GM23338 (cell line): ENCODE data around the gene GNAZ. TPM values are rescaled to one million over a fixed set of nuclear protein-coding genes. Genes with fewer than 3 reads are reported as not detected.

Experiments used
- ATAC-seq: fragments of 200-7000 bp; cut with Tn5 transposase; 3 replicates; pipeline ENCODE4 v1.9.1; 2020
- DNase-seq: peaks from one replicate; pipeline ENCODE4 v3.0.0-alpha.2; 2015; ENCODE audit warnings: low spot score
- H2AFZ ChIP-seq: fragments of 200-600 bp; sonication (generic); 2 replicates; pipeline ENCODE4 v1.8.0; 2016; ENCODE audit warnings: antibody characterized with exemption, mild to moderate bottlenecking, moderate library complexity
- H3F3A ChIP-seq: fragments of 200-600 bp; sonication (generic); replicated peaks from 2 replicates; pipeline ENCODE4 v1.8.0; 2017; ENCODE audit warnings: antibody characterized with exemption, mixed run types, low read depth
- H3K27ac ChIP-seq: fragments of 200-600 bp; sonication (generic); 2 replicates; pipeline ENCODE4 v1.6.1; 2016; ENCODE audit warnings: low read depth
- H3K27me3 ChIP-seq: fragments of 200-600 bp; sonication (generic); 2 replicates; pipeline ENCODE4 v1.8.0; 2016; ENCODE audit warnings: mild to moderate bottlenecking, mixed run types, moderate library complexity; ENCODE audit not compliant: insufficient read depth
- H3K36me3 ChIP-seq: fragments of 200-600 bp; sonication (generic); 2 replicates; pipeline ENCODE4 v1.8.0; 2016; ENCODE audit warnings: mild to moderate bottlenecking; ENCODE audit not compliant: insufficient read depth
- H3K4me1 ChIP-seq: fragments of 200-600 bp; sonication (generic); 2 replicates; pipeline ENCODE4 v1.8.0; 2016; ENCODE audit warnings: mild to moderate bottlenecking, moderate library complexity; ENCODE audit not compliant: insufficient read depth
- H3K4me2 ChIP-seq: fragments of 200-600 bp; sonication (generic); 2 replicates; pipeline ENCODE4 v1.7.1; 2017; ENCODE audit warnings: mixed run types
- H3K4me3 ChIP-seq: fragments of 200-600 bp; sonication (generic); 2 replicates; pipeline ENCODE4 v1.6.1; 2016; ENCODE audit warnings: mixed run types
- H3K79me2 ChIP-seq: fragments of 200-600 bp; sonication (generic); replicated peaks from 2 replicates; pipeline ENCODE4 v1.8.0; 2017; ENCODE audit warnings: mild to moderate bottlenecking; ENCODE audit not compliant: insufficient read depth
- H3K9me2 ChIP-seq: fragments of 200-600 bp; sonication (generic); 2 replicates; pipeline ENCODE4 v1.8.0; 2017; ENCODE audit not compliant: insufficient read depth
- H4K20me1 ChIP-seq: fragments of 200-600 bp; sonication (generic); replicated peaks from 2 replicates; pipeline ENCODE4 v1.8.0; 2017; ENCODE audit warnings: mild to moderate bottlenecking; ENCODE audit not compliant: insufficient read depth
- H3K27ac Mint-ChIP-seq: 2 replicates; pipeline ENCODE4 v1.8.0; 2020; ENCODE audit warnings: inconsistent platforms, mild to moderate bottlenecking, moderate library complexity, mixed read lengths
- H3K27me3 Mint-ChIP-seq: 3 replicates; pipeline ENCODE4 v1.8.0; 2022; ENCODE audit warnings: low read depth, mild to moderate bottlenecking, moderate library complexity, mixed read lengths, inconsistent platforms; ENCODE audit not compliant: insufficient read depth, poor library complexity
- H3K36me3 Mint-ChIP-seq: 3 replicates; pipeline ENCODE4 v1.8.0; 2021; ENCODE audit warnings: low read depth, mild to moderate bottlenecking, inconsistent platforms, moderate library complexity, mixed read lengths
- H3K4me1 Mint-ChIP-seq: 3 replicates; pipeline ENCODE4 v1.8.0; 2020; ENCODE audit warnings: mild to moderate bottlenecking, inconsistent platforms, mixed read lengths
- H3K4me3 Mint-ChIP-seq: 3 replicates; pipeline ENCODE4 v1.8.0; 2021; ENCODE audit warnings: moderate library complexity, mild to moderate bottlenecking, inconsistent platforms, mixed read lengths
- H3K9me3 Mint-ChIP-seq: 3 replicates; pipeline ENCODE4 v1.8.0; 2020; ENCODE audit warnings: moderate library complexity, mild to moderate bottlenecking, inconsistent platforms, mixed read lengths
- CREB1 ChIP-seq: fragments of 250-450 bp; sonication (Bioruptor Pico); IDR thresholded peaks from 2 replicates; pipeline ENCODE4 v1.5.0; 2020; ENCODE audit warnings: low read depth, mild to moderate bottlenecking, moderate library complexity
- CTCF ChIP-seq, 2 experiments: fragments of 200-600 bp in 1 of 2; sonication (generic) in 1 of 2; conservative IDR thresholded peaks; 2 replicates each; pipeline versions ENCODE4 v1.5.1 to v1.6.1; 2016 to 2017; ENCODE audit warnings: antibody characterized with exemption in 2 of 2, low read depth in 2 of 2, mild to moderate bottlenecking in 2 of 2, moderate library complexity in 1 of 2
- ETS1 ChIP-seq: IDR thresholded peaks from 2 replicates; pipeline ENCODE4 v1.6.1; 2016; ENCODE audit warnings: antibody characterized with exemption
- EZH2phosphoT487 ChIP-seq: fragments of 200-600 bp; sonication (generic); IDR thresholded peaks from one replicate; pipeline ENCODE4 v1.8.1; 2018; ENCODE audit warnings: antibody characterized with exemption; ENCODE audit not compliant: unreplicated experiment
- JUNB ChIP-seq: IDR thresholded peaks from one replicate; pipeline ENCODE4 v1.6.1; 2016; ENCODE audit warnings: antibody characterized with exemption; ENCODE audit not compliant: unreplicated experiment
- NANOG ChIP-seq: IDR thresholded peaks from 2 replicates; pipeline ENCODE4 v1.6.1; 2016; ENCODE audit warnings: antibody characterized with exemption, borderline replicate concordance
- STAT1 ChIP-seq: IDR thresholded peaks from one replicate; pipeline ENCODE4 v1.6.1; 2016; ENCODE audit warnings: antibody characterized with exemption; ENCODE audit not compliant: unreplicated experiment
- ZNF114 ChIP-seq: fragments of 250-450 bp; sonication (Bioruptor Pico); IDR thresholded peaks from 2 replicates; pipeline ENCODE4 v1.5.0; 2020; ENCODE audit warnings: mild to moderate bottlenecking, moderate library complexity
- ZNF331 ChIP-seq: fragments of 250-450 bp; sonication (Bioruptor Pico); IDR thresholded peaks from 2 replicates; pipeline ENCODE4 v1.5.0; 2020; ENCODE audit warnings: low read depth, mild to moderate bottlenecking, moderate library complexity
- polyA plus RNA-seq: library from polyadenylated mRNA; unstranded; fragments of >200 nt; fragmentation: Nextera tagmentation; extraction: Ambion mirVana; gene quantifications from 2 replicates; pipeline ENCODE4 v1.2.1, GENCODE V29; 2016
- total RNA-seq: library from RNA; depleted of rRNA; stranded (reverse); fragments of >200 nt; shearing (Covaris generic); gene quantifications from 2 replicates; pipeline ENCODE4 v1.2.3, GENCODE V29; 2014
- TF ChIP-seq, protein P1 (sequence below): fragments of 250-450 bp; sonication (Bioruptor Pico); IDR thresholded peaks from 2 replicates; pipeline ENCODE4 v1.5.0; 2020; ENCODE audit warnings: mild to moderate bottlenecking, moderate library complexity

Gene GNAZ
- total and polyA plus RNA-seq, 2 experiments from 2014 or later, result 2.9 to 11.1 TPM

DNA sequence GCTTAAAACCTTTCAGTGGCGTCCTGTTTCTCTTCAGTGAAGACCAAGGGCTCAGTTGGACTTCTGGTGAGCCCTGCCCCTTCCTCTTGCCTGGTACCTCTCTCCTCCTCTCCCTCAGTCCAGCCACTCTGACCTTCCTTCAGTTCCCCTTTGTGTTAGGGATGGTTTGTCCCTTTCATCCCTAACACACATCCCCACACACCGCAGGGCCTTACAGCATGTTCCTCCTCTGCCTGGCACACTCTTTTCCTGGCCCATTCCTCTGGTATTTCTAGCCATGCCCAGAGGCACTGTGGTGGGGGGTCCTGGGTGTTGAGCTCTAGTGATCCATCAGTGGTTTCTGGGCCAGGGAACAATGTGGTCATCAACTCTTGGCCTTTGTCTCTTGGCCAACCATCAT lies 21.4 kb downstream of the GNAZ start:
- no peak overlapping the region for H3K27ac ChIP-seq
- Mint-ChIP-seq H3K27ac (no peak overlapping the region), H3K9me3 (no peaks in the 10 kb centered on the region)

DNA sequence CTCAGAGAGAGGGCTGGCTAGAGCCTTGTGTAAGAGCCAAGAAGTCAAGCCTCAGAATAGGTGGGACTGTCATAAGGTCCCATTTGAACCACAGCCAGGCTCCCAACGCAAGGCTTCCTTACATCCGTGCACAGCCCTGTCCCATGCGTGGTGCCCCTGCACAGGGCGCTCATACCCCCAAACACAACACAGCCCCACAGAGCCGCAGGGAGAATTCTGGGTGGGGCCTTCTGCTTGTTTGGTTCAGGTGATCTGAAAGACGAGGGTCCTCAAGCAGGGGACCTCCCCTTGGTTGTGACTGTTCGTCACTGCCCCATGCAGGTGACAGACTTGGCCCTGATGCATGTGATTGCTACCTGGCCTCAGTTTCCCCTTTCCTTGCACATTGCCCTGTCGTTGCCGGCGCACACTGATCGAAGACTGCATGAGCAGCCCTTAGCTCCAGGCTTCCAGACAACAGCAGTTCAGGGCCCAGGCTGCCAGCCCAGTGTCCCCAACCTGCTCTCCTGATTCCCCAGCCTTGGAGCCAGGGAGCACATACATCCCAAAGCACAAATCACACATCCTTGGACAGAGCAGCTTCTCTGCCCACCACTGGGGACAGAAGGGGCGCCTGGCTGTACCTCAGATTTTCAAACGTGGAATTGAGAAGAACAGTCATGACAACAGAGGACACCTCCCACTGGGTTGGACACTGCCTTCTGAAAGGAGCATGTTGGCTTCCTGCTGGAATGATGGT lies 22.1 kb downstream of the GNAZ start:
- Histone ChIP-seq H3K27ac (no peak overlapping the region), H3K27me3 (no peaks in the 10 kb centered on the region), H3K4me1 (no peaks in the 10 kb centered on the region; the same call in 1 of the 2 replicates), H3K36me3 (no peaks in the 10 kb centered on the region), H3K79me2 (no peaks in the 10 kb centered on the region), H3K4me3 (no peak overlapping the region), H3F3A (no peaks in the 10 kb centered on the region), H2AFZ (no peak overlapping the region), H4K20me1 (no peaks in the 10 kb centered on the region; the same call in 1 of the 2 replicates), H3K9me2 (no peaks in the 10 kb centered on the region), H3K4me2 (no peak overlapping the region)
- TF ChIP-seq ZNF114 (CRISPR knock-in tag) (no peak), ZNF331 (CRISPR knock-in tag) (no peak), EZH2phosphoT487 (no peak), JUNB (no peak), ETS1 (no peak), CREB1 (CRISPR knock-in tag) (no peak), STAT1 (no peak)
- TF ChIP-seq, protein P1, sequence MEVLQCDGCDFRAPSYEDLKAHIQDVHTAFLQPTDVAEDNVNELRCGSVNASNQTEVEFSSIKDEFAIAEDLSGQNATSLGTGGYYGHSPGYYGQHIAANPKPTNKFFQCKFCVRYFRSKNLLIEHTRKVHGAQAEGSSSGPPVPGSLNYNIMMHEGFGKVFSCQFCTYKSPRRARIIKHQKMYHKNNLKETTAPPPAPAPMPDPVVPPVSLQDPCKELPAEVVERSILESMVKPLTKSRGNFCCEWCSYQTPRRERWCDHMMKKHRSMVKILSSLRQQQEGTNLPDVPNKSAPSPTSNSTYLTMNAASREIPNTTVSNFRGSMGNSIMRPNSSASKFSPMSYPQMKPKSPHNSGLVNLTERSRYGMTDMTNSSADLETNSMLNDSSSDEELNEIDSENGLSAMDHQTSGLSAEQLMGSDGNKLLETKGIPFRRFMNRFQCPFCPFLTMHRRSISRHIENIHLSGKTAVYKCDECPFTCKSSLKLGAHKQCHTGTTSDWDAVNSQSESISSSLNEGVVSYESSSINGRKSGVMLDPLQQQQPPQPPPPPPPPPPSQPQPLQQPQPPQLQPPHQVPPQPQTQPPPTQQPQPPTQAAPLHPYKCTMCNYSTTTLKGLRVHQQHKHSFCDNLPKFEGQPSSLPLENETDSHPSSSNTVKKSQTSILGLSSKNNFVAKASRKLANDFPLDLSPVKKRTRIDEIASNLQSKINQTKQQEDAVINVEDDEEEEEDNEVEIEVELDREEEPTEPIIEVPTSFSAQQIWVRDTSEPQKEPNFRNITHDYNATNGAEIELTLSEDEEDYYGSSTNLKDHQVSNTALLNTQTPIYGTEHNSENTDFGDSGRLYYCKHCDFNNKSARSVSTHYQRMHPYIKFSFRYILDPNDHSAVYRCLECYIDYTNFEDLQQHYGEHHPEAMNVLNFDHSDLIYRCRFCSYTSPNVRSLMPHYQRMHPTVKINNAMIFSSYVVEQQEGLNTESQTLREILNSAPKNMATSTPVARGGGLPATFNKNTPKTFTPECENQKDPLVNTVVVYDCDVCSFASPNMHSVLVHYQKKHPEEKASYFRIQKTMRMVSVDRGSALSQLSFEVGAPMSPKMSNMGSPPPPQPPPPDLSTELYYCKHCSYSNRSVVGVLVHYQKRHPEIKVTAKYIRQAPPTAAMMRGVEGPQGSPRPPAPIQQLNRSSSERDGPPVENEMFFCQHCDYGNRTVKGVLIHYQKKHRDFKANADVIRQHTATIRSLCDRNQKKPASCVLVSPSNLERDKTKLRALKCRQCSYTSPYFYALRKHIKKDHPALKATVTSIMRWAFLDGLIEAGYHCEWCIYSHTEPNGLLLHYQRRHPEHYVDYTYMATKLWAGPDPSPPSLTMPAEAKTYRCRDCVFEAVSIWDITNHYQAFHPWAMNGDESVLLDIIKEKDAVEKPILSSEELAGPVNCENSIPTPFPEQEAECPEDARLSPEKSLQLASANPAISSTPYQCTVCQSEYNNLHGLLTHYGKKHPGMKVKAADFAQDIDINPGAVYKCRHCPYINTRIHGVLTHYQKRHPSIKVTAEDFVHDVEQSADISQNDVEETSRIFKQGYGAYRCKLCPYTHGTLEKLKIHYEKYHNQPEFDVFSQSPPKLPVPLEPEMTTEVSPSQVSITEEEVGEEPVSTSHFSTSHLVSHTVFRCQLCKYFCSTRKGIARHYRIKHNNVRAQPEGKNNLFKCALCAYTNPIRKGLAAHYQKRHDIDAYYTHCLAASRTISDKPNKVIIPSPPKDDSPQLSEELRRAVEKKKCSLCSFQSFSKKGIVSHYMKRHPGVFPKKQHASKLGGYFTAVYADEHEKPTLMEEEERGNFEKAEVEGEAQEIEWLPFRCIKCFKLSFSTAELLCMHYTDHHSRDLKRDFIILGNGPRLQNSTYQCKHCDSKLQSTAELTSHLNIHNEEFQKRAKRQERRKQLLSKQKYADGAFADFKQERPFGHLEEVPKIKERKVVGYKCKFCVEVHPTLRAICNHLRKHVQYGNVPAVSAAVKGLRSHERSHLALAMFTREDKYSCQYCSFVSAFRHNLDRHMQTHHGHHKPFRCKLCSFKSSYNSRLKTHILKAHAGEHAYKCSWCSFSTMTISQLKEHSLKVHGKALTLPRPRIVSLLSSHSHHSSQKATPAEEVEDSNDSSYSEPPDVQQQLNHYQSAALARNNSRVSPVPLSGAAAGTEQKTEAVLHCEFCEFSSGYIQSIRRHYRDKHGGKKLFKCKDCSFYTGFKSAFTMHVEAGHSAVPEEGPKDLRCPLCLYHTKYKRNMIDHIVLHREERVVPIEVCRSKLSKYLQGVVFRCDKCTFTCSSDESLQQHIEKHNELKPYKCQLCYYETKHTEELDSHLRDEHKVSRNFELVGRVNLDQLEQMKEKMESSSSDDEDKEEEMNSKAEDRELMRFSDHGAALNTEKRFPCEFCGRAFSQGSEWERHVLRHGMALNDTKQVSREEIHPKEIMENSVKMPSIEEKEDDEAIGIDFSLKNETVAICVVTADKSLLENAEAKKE (CRISPR knock-in tag), result no peak
- Mint-ChIP-seq H3K9me3 (no peaks in the 10 kb centered on the region), H3K27ac (no peak overlapping the region), H3K4me1 (peaks cover 14% of the 10 kb centered on the region), H3K27me3 (peaks cover 16% of the 10 kb centered on the region), H3K36me3 (no peaks in the 10 kb centered on the region; the same call in 2 of the 3 replicates), H3K4me3 (no peak overlapping the region)
- ATAC-seq, result no peak
- no peak for DNase-seq

More for the DNA sequence above, 21.4 kb downstream of the GNAZ start:
- peaks cover 15% of the 10 kb centered on the region for H3K4me1 Mint-ChIP-seq
- Histone ChIP-seq H3K4me2 (no peak overlapping the region), H3K9me2 (no peaks in the 10 kb centered on the region), H3K79me2 (no peaks in the 10 kb centered on the region), H3K27me3 (no peaks in the 10 kb centered on the region), H4K20me1 (no peaks in the 10 kb centered on the region; the same call in 1 of the 2 replicates), H3K4me3 (no peak overlapping the region), H3F3A (no peaks in the 10 kb centered on the region), H3K4me1 (no peaks in the 10 kb centered on the region; the same call in 1 of the 2 replicates), H3K36me3 (no peaks in the 10 kb centered on the region), H2AFZ (no peak overlapping the region)
- no peak for TF ChIP-seq CTCF (conservative IDR thresholded peaks at IDR 0.05; ENCODE audit: low read depth in 2 of 2)
- no peak for TF ChIP-seq NANOG
- no peak for DNase-seq
- no peak overlapping the region for H3K4me3 Mint-ChIP-seq
- H3K27me3 Mint-ChIP-seq, result peaks cover 16% of the 10 kb centered on the region
- ATAC-seq, result no peak
- H3K36me3 Mint-ChIP-seq, result no peaks in the 10 kb centered on the region; the same call in 2 of the 3 replicates
